Fibroblast of the aortic adventitia (primary cell): ENCODE data around the gene HFE. TPM values are rescaled to one million over a fixed set of nuclear protein-coding genes. Genes with fewer than 3 reads are reported as not detected.
"Not testable (repeated sequence)": the region's sequence is repeated elsewhere in the genome, so short reads cannot be mapped to it uniquely, and the experiment has no call there.

Source experiments
- DNase-seq: peaks from one replicate; pipeline ENCODE4 v3.0.0-alpha.2; 2010; ENCODE audit warnings: low read depth
- H3K4me3 ChIP-seq: 2 replicates; pipeline ENCODE4 v1.5.1; 2011; ENCODE audit warnings: low read depth, mild to moderate bottlenecking, control low read depth, low read length, moderate library complexity
- total RNA-seq: library from RNA; depleted of rRNA; stranded (reverse); fragments of >200 nt; gene quantifications from 2 replicates; pipeline ENCODE4 v1.2.3, GENCODE V29; 2012; ENCODE audit warnings: low replicate concordance
- TF ChIP-seq, protein P1 (sequence below): IDR thresholded peaks from 2 replicates; pipeline ENCODE4 v1.5.1; 2011; ENCODE audit warnings: mild to moderate bottlenecking, low read length, control low read depth, inconsistent platforms; ENCODE audit not compliant: insufficient read depth

Gene HFE
- total RNA-seq, 1 donor = 9.0 TPM

DNA sequence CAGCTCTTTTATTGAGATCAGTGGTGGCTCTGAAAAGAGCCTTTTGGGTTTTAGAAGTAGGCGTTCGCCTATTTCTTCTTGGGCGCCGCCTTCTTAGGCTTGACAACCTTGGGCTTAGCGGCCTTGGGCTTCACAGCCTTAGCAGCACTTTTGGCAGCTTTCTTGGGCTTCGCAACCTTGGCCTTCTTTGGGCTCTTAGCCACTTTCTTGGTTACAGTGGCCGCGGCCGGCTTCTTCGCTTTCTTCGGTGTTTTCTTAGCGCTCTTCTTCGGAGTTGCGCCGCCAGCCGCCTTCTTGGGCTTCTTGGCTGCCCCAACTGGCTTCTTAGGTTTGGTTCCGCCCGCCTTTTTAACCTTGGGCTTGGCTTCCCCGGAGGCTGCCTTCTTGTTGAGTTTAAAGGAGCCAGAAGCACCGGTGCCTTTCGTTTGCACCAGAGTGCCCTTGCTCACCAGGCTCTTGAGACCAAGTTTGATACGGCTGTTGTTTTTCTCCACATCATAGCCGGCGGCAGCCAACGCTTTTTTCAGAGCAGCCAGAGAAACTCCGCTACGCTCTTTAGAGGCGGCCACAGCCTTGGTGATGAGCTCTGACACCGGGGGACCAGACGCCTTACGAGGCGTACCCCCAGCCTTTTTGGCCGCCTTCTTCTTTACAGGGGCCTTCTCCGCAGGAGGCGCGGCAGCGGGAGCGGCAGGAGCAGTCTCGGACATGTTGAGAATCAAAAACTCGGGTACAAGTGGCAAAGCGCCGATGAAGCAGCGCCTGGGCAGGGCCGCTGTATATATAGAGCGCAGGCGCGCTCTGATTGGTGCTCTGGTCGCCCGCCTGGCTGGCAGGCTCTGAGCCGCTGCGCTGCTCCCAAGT, 31.3 kb upstream of the HFE start:
- TF ChIP-seq, protein P1, sequence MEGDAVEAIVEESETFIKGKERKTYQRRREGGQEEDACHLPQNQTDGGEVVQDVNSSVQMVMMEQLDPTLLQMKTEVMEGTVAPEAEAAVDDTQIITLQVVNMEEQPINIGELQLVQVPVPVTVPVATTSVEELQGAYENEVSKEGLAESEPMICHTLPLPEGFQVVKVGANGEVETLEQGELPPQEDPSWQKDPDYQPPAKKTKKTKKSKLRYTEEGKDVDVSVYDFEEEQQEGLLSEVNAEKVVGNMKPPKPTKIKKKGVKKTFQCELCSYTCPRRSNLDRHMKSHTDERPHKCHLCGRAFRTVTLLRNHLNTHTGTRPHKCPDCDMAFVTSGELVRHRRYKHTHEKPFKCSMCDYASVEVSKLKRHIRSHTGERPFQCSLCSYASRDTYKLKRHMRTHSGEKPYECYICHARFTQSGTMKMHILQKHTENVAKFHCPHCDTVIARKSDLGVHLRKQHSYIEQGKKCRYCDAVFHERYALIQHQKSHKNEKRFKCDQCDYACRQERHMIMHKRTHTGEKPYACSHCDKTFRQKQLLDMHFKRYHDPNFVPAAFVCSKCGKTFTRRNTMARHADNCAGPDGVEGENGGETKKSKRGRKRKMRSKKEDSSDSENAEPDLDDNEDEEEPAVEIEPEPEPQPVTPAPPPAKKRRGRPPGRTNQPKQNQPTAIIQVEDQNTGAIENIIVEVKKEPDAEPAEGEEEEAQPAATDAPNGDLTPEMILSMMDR = no peak
- H3K4me3 ChIP-seq = peak overlapping the region; percentile 75
- DNase-seq = peak; percentile 90

DNA sequence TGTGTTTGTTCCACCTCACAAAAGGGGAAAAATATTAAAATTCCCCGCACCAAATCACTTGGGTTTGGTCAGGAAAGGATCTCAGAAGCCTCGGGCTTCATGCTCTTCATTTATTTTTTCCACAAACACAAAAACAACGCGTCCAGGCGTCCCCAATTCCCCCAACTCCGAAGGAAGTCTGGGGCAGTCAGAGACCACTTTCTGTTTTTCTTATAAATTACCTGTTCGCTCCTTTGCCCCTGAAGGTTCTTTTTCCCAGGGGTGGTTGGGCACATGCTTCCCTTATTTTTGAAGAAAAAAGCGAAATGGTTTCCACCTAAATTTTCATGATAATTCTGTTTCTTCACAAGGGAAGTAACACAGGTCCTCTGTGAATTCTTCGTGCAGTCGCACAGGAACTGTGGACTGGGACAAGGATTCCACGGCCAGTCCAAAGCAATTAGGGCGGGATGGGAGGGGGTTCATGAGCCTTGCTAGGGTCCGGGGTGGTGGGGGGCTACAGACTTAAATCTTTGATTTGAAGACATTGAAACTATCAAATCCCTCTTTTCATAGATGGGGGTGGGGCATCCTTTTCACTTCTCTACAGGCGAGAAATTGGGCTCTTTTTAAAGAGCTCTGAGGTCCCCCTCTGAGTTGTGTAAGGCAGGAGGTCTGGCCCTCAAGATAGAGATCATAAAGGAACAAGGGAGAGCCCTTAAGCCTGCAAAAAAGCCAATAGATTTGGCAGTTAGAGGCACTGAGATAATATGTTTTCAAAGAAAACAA, 30.5 kb upstream of the HFE start:
- DNase-seq = no peak
- peak overlapping the region; percentile 75 for H3K4me3 ChIP-seq
- TF ChIP-seq, protein P1 = no peak

DNA sequence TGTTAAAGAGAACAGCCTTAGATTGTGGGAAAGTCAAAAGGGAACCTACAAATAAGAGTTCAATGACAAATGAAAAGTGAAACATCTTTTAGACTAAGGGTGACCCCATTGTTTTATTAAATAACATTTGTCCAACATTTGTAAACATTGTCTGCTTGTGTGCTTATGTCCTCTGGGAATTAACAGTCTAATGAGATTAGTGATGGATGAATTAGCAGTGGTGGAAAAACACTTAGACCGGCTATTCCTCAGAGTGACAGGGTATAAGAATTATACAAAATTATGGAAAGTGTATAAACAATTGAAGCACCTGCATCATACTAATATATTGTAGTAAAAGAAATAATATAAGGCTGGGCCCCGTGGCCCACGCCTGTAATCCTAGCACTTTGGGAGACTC, 29.3 kb upstream of the HFE start:
- no peak overlapping the region for H3K4me3 ChIP-seq
- TF ChIP-seq, protein P1 = no peak
- no peak for DNase-seq

DNA sequence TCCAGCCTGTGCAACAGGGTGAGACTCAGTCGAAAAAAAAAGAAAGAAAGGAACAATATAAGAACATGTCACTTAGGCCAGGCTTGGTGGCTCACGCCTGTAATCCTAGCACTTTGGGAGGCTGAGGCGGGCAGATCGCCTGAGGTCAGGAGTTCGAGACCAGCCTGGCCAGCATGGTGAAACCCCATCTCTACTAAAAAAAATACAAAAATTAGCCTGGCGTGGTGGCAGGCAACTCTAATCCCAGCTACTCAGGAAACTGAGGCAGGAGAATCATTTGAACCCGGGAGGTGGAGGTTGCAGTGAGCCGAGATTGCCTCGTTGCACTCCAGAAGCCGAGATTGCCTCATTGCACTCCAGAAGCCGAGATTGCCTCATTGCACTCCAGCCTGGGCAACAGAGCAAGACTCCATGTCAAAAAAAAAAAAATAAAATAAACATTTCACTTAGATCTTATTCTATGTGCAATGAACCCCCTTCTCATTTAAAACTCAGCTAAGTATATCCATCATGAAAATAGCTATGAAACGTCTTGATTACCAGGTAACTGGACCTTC, 28.7 kb upstream of the HFE start:
- not testable (repeated sequence) for H3K4me3 ChIP-seq, DNase-seq

DNA sequence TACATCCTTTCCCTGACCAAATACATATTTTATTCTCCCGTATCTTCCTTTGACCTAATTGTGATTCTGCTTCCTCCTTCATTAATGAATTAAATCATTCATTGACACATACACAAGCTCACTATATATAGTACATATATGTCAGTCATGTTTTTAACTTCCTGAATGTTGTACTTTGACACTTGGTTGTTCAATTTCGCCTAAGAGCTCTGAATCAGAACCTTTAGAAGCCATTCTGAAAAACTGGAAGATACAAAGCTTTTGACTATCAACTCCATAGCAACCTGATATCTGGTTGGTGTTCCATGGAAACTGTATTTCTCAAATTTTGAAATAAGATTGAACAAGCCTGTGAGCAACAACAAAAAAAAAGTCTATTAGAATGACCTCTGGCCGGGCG, 27.3 kb upstream of the HFE start:
- H3K4me3 ChIP-seq = no peak overlapping the region
- TF ChIP-seq, protein P1 = no peak
- no peak for DNase-seq

DNA sequence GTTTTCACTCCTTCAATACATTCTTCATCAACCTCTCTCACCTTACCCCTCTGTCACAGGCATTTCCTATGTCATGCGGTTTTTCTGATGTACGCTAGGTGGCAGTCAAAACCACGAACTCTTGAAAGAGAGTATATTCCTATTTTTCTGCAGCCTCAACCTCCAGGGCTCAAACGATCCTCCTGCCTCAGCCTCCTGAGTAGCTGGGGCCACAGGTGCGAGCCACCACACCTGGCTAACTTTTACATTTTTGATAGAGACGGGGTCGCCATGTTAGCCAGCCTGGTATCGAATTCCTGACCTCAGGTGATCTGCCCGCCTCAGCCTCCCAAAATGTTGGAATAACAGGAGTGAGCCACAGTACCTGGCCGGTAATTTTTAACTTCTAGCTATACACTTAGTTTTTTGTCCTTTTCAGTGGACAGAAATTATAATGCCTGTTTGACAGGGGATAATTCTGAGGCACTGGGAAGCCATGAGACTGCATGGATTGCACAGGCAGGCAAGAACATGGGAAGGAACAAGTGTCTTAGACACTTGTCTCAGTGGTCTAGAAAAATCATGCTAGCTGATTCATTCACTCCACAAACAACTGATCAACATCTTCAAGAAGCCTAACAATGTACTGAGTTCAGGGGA, 22.5 kb upstream of the HFE start:
- TF ChIP-seq, protein P1 = peak; percentile 80
- no peak overlapping the region for H3K4me3 ChIP-seq
- DNase-seq = peak; percentile 69
